ENCODE data around the gene PLEKHH1.
"Not testable (repeated sequence)": the region's sequence is repeated elsewhere in the genome, so short reads cannot be mapped to it uniquely, and the experiment has no call there.

The PLEKHH1 gene

GRCh38 chr14:67620217-67620785, 87.2 kb downstream of the PLEKHH1 start:
- DNase-seq, result peak in 1 of 3 donors; percentile 27
- Histone ChIP-seq H3K36me3 (ENCODE audit: control insufficient read depth in 4 of 4, insufficient read depth in 4 of 4, low read length in 3 of 4) (peaks cover 0 to 5% (median 1%) of the 10 kb centered on the region in 4 experiments), H3K27ac (ENCODE audit: insufficient read depth in 1 of 2, low read depth in 1 of 2, low read length in 2 of 2, poor library complexity in 1 of 2, severe bottlenecking in 2 of 2) (peak overlapping the region in 1 of 2 experiments; percentile 91), H3K27me3 (replicated peaks in 2 of 5; ENCODE audit: control insufficient read depth in 4 of 5, insufficient read depth in 5 of 5, low read length in 4 of 5) (peaks cover 0 to 6% (median 2%) of the 10 kb centered on the region in 5 experiments), H3K4me3 (ENCODE audit: control insufficient read depth in 1 of 7, extremely low read depth in 1 of 7, insufficient read depth in 4 of 7, low read depth in 2 of 7, low read length in 6 of 7) (peak overlapping the region; percentile 60 to 91 (median 79)), H3K9me3 (ENCODE audit: control extremely low read depth in 1 of 5, control insufficient read depth in 4 of 5, insufficient read depth in 2 of 5, low read depth in 1 of 5, low read length in 4 of 5) (no peaks in the 10 kb centered on the region), H3K4me1 (ENCODE audit: control extremely low read depth in 1 of 4, control insufficient read depth in 4 of 4, insufficient read depth in 4 of 4, low read length in 3 of 4) (peaks cover 16 to 36% (median 26%) of the 10 kb centered on the region in 4 experiments)
- POLR2A ChIA-PET, result interaction anchor here (0.7 kb wide), 1 partner anchor 55 kb away, joined by 3 read pairs; no protein-coding TSS in a partner anchor
- WGBS (ENCODE audit: insufficient coverage), result 11% methylated on average over 19 of the region's 19 CpGs
- CTCF ChIA-PET, result interaction anchor here (0.7 to 4.8 kb wide), 12 partner anchors 13 to 82 kb away, joined by 3 to 49 read pairs (median 4); partner anchors contain the start of gene RDH12

- WGBS (ENCODE audit: insufficient coverage), result 0% methylated on average over 1 of the region's 4 CpGs
- DNase-seq, result peak; percentile 56 to 81 (median 78)
- Histone ChIP-seq H3K27me3 (replicated peaks in 2 of 5; ENCODE audit: control insufficient read depth in 4 of 5, insufficient read depth in 5 of 5, low read length in 4 of 5) (peaks cover 0 to 6% (median 2%) of the 10 kb centered on the region in 5 experiments), H3K36me3 (ENCODE audit: control insufficient read depth in 4 of 4, insufficient read depth in 4 of 4, low read length in 3 of 4) (peaks cover 0 to 5% (median 1%) of the 10 kb centered on the region in 4 experiments), H3K27ac (ENCODE audit: insufficient read depth in 1 of 2, low read depth in 1 of 2, low read length in 2 of 2, poor library complexity in 1 of 2, severe bottlenecking in 2 of 2) (peak overlapping the region; percentile 30 to 66), H3K4me1 (ENCODE audit: control extremely low read depth in 1 of 4, control insufficient read depth in 4 of 4, insufficient read depth in 4 of 4, low read length in 3 of 4) (peaks cover 16 to 36% (median 26%) of the 10 kb centered on the region in 4 experiments), H3K9me3 (ENCODE audit: control extremely low read depth in 1 of 5, control insufficient read depth in 4 of 5, insufficient read depth in 2 of 5, low read depth in 1 of 5, low read length in 4 of 5) (peaks cover 0 to 1% (median 0%) of the 10 kb centered on the region in 5 experiments), H3K4me3 (ENCODE audit: control insufficient read depth in 1 of 7, extremely low read depth in 1 of 7, insufficient read depth in 4 of 7, low read depth in 2 of 7, low read length in 6 of 7) (peak overlapping the region in 2 of 7 experiments; percentile 6 to 17)
- ChIA-PET POLR2A (interaction anchor here (0.8 kb wide), 1 partner anchor 16 kb away, joined by 3 read pairs; no protein-coding TSS in a partner anchor), CTCF (interaction anchor here (1.1 to 1.9 kb wide), 2 partner anchors 20 to 43 kb away, joined by 5 to 7 read pairs; no protein-coding TSS in a partner anchor)
These were observed 89.6 kb downstream of the PLEKHH1 start for GRCh38 chr14:67622675-67623074.

GRCh38 chr14:67623114-67623513, 90.0 kb downstream of the PLEKHH1 start:
- Histone ChIP-seq H3K27me3 (replicated peaks in 2 of 5; ENCODE audit: control insufficient read depth in 4 of 5, insufficient read depth in 5 of 5, low read length in 4 of 5) (peaks cover 0 to 6% (median 2%) of the 10 kb centered on the region in 5 experiments), H3K4me1 (ENCODE audit: control extremely low read depth in 1 of 4, control insufficient read depth in 4 of 4, insufficient read depth in 4 of 4, low read length in 3 of 4) (peaks cover 16 to 36% (median 26%) of the 10 kb centered on the region in 4 experiments), H3K9me3 (ENCODE audit: control extremely low read depth in 1 of 5, control insufficient read depth in 4 of 5, insufficient read depth in 2 of 5, low read depth in 1 of 5, low read length in 4 of 5) (peaks cover 0 to 1% (median 0%) of the 10 kb centered on the region in 5 experiments), H3K4me3 (ENCODE audit: control insufficient read depth in 1 of 7, extremely low read depth in 1 of 7, insufficient read depth in 4 of 7, low read depth in 2 of 7, low read length in 6 of 7) (peak overlapping the region in 1 of 7 experiments; percentile 6), H3K27ac (ENCODE audit: insufficient read depth in 1 of 2, low read depth in 1 of 2, low read length in 2 of 2, poor library complexity in 1 of 2, severe bottlenecking in 2 of 2) (peak overlapping the region; percentile 30 to 66), H3K36me3 (ENCODE audit: control insufficient read depth in 4 of 4, insufficient read depth in 4 of 4, low read length in 3 of 4) (peaks cover 0 to 5% (median 1%) of the 10 kb centered on the region in 4 experiments)
- ChIA-PET POLR2A (interaction anchor here (0.8 kb wide), 1 partner anchor 16 kb away, joined by 3 read pairs; no protein-coding TSS in a partner anchor), CTCF (interaction anchor here (1.1 to 1.9 kb wide), 3 partner anchors 20 to 43 kb away, joined by 5 to 7 read pairs (median 7); no protein-coding TSS in a partner anchor)
- 20% methylated on average over 1 of the region's 2 CpGs for WGBS (ENCODE audit: insufficient coverage)
- peak in 1 of 3 donors; percentile 30 for DNase-seq

GRCh38 chr14:67626131-67626530, 93.0 kb downstream of the PLEKHH1 start:
- H3K27me3 ChIP-seq (replicated peaks in 2 of 5; ENCODE audit: control insufficient read depth in 4 of 5, insufficient read depth in 5 of 5, low read length in 4 of 5); H3K27ac ChIP-seq (ENCODE audit: insufficient read depth in 1 of 2, low read depth in 1 of 2, low read length in 2 of 2, poor library complexity in 1 of 2, severe bottlenecking in 2 of 2); POLR2A ChIA-PET; H3K9me3 ChIP-seq (ENCODE audit: control extremely low read depth in 1 of 5, control insufficient read depth in 4 of 5, insufficient read depth in 2 of 5, low read depth in 1 of 5, low read length in 4 of 5); H3K36me3 ChIP-seq (ENCODE audit: control insufficient read depth in 4 of 4, insufficient read depth in 4 of 4, low read length in 3 of 4); H3K4me3 ChIP-seq (ENCODE audit: control insufficient read depth in 1 of 7, extremely low read depth in 1 of 7, insufficient read depth in 4 of 7, low read depth in 2 of 7, low read length in 6 of 7): not testable (repeated sequence)
- CTCF ChIA-PET, result interaction anchor here (0.6 kb wide), 1 partner anchor 13 kb away, joined by 3 read pairs; no protein-coding TSS in a partner anchor
- peaks cover 11 to 17% (median 13%) of the 10 kb centered on the region in 4 experiments for H3K4me1 ChIP-seq (ENCODE audit: control extremely low read depth in 1 of 4, control insufficient read depth in 4 of 4, insufficient read depth in 4 of 4, low read length in 3 of 4)
- DNase-seq, result peak in 1 of 3 donors; percentile 41
- WGBS (ENCODE audit: insufficient coverage), result no CpG with 5 or more reads among the region's 1 CpG

- H3K9me3 ChIP-seq (ENCODE audit: control extremely low read depth in 1 of 5, control insufficient read depth in 4 of 5, insufficient read depth in 2 of 5, low read depth in 1 of 5, low read length in 4 of 5), result peaks cover 0 to 1% (median 0%) of the 10 kb centered on the region in 5 experiments
- H3K36me3 ChIP-seq (ENCODE audit: control insufficient read depth in 4 of 4, insufficient read depth in 4 of 4, low read length in 3 of 4), result peaks cover 0 to 5% (median 2%) of the 10 kb centered on the region in 4 experiments
- ChIA-PET POLR2A (no interaction called here), CTCF (interaction anchor here (0.9 to 5.0 kb wide), 4 partner anchors 8 to 44 kb away, joined by 3 to 12 read pairs (median 6); partner anchors contain the start of gene ARG2)
- H3K27me3 ChIP-seq (replicated peaks in 2 of 5; ENCODE audit: control insufficient read depth in 4 of 5, insufficient read depth in 5 of 5, low read length in 4 of 5), result no peaks in the 10 kb centered on the region
- H3K4me1 ChIP-seq (ENCODE audit: control extremely low read depth in 1 of 4, control insufficient read depth in 4 of 4, insufficient read depth in 4 of 4, low read length in 3 of 4), result peaks cover 6 to 12% (median 9%) of the 10 kb centered on the region in 4 experiments
- DNase-seq, result no peak
- H3K4me3 ChIP-seq (ENCODE audit: control insufficient read depth in 1 of 7, extremely low read depth in 1 of 7, insufficient read depth in 4 of 7, low read depth in 2 of 7, low read length in 6 of 7), result no peak overlapping the region
- H3K27ac ChIP-seq (ENCODE audit: insufficient read depth in 1 of 2, low read depth in 1 of 2, low read length in 2 of 2, poor library complexity in 1 of 2, severe bottlenecking in 2 of 2), result no peak overlapping the region
These were observed 94.4 kb downstream of the PLEKHH1 start for GRCh38 chr14:67627519-67627918.

- POLR2A ChIA-PET, result no interaction called here
- no peak overlapping the region for H3K27ac ChIP-seq (ENCODE audit: insufficient read depth in 1 of 2, low read depth in 1 of 2, low read length in 2 of 2, poor library complexity in 1 of 2, severe bottlenecking in 2 of 2)
- H3K9me3 ChIP-seq (ENCODE audit: control extremely low read depth in 1 of 5, control insufficient read depth in 4 of 5, insufficient read depth in 2 of 5, low read depth in 1 of 5, low read length in 4 of 5), result peaks cover 0 to 1% (median 0%) of the 10 kb centered on the region in 5 experiments
- H3K4me1 ChIP-seq (ENCODE audit: control extremely low read depth in 1 of 4, control insufficient read depth in 4 of 4, insufficient read depth in 4 of 4, low read length in 3 of 4), result no peaks in the 10 kb centered on the region
- WGBS (ENCODE audit: insufficient coverage), result 80% methylated on average over 1 of the region's 4 CpGs
- H3K27me3 ChIP-seq (replicated peaks in 2 of 5; ENCODE audit: control insufficient read depth in 4 of 5, insufficient read depth in 5 of 5, low read length in 4 of 5), result no peaks in the 10 kb centered on the region
- DNase-seq, result no peak
- H3K36me3 ChIP-seq (ENCODE audit: control insufficient read depth in 4 of 4, insufficient read depth in 4 of 4, low read length in 3 of 4), result peaks cover 0 to 2% (median 0%) of the 10 kb centered on the region in 4 experiments
- H3K4me3 ChIP-seq (ENCODE audit: control insufficient read depth in 1 of 7, extremely low read depth in 1 of 7, insufficient read depth in 4 of 7, low read depth in 2 of 7, low read length in 6 of 7), result no peak overlapping the region
- CTCF ChIA-PET, result interaction anchor here (5.0 kb wide), 1 partner anchor 36 kb away, joined by 12 read pairs; no protein-coding TSS in a partner anchor
These were observed 97.1 kb downstream of the PLEKHH1 start for GRCh38 chr14:67630186-67630585.

- DNase-seq, result no peak
- Histone ChIP-seq H3K27me3 (replicated peaks in 2 of 5; ENCODE audit: control insufficient read depth in 4 of 5, insufficient read depth in 5 of 5, low read length in 4 of 5) (no peaks in the 10 kb centered on the region), H3K4me3 (ENCODE audit: control insufficient read depth in 1 of 7, extremely low read depth in 1 of 7, insufficient read depth in 4 of 7, low read depth in 2 of 7, low read length in 6 of 7) (no peak overlapping the region), H3K36me3 (ENCODE audit: control insufficient read depth in 4 of 4, insufficient read depth in 4 of 4, low read length in 3 of 4) (peaks cover 0 to 2% (median 0%) of the 10 kb centered on the region in 4 experiments), H3K9me3 (ENCODE audit: control extremely low read depth in 1 of 5, control insufficient read depth in 4 of 5, insufficient read depth in 2 of 5, low read depth in 1 of 5, low read length in 4 of 5) (peaks cover 0 to 1% (median 0%) of the 10 kb centered on the region in 5 experiments), H3K4me1 (ENCODE audit: control extremely low read depth in 1 of 4, control insufficient read depth in 4 of 4, insufficient read depth in 4 of 4, low read length in 3 of 4) (no peaks in the 10 kb centered on the region), H3K27ac (ENCODE audit: insufficient read depth in 1 of 2, low read depth in 1 of 2, low read length in 2 of 2, poor library complexity in 1 of 2, severe bottlenecking in 2 of 2) (no peak overlapping the region)
- 100% methylated on average over 3 of the region's 5 CpGs for WGBS (ENCODE audit: insufficient coverage)
- CTCF ChIA-PET, result interaction anchor here (0.8 to 5.0 kb wide), 3 partner anchors 33 to 45 kb away, joined by 3 to 12 read pairs (median 3); no protein-coding TSS in a partner anchor
- POLR2A ChIA-PET, result no interaction called here
These were observed 97.8 kb downstream of the PLEKHH1 start for GRCh38 chr14:67630938-67631337.
